AG08395 (cell line): Measurements from ENCODE around the gene TEX22.
A peak's percentile ranks its signal among the peaks of the same experiment; 100 is the strongest.
"Not testable (repeated sequence)": the region's sequence is repeated elsewhere in the genome, so short reads cannot be mapped to it uniquely, and the experiment has no call there.

Source experiments
- DNase-seq: peaks from one replicate; pipeline ENCODE4 v3.0.0; 2012; ENCODE audit warnings: mixed read lengths, low spot score

Gene TEX22

GRCh38 chr14:105398044-105398725 is at the start of gene TEX22:
TSS of gene TEX22 (plus strand) at chr14:105398538. CDS start at chr14:105399341, 803 bp downstream.
- peak; percentile 94 for DNase-seq

GRCh38 chr14:105348945-105349699 is 49.2 kb upstream of the TEX22 start:
- no peak for DNase-seq

DNA sequence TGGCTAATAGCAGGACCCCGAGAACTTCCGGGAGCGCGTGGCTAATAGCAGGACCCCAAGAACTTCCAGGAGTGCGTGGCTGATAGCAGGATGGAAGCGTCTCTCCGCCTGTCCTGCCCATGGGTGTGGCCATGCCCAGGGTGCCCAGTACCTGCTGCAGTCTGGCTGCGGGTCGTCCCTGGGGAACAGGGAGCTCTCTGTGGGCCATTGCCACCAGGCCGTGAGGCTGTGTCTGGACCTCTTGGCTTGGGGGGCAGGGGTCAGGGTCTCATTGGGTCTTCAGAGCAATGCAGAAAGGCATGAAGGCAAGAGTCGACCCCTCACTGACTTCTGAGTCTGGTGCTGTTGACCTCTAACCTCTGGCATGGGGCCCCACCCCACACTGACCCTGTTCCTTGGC is 48.3 kb upstream of the TEX22 start:
- no peak for DNase-seq

DNA sequence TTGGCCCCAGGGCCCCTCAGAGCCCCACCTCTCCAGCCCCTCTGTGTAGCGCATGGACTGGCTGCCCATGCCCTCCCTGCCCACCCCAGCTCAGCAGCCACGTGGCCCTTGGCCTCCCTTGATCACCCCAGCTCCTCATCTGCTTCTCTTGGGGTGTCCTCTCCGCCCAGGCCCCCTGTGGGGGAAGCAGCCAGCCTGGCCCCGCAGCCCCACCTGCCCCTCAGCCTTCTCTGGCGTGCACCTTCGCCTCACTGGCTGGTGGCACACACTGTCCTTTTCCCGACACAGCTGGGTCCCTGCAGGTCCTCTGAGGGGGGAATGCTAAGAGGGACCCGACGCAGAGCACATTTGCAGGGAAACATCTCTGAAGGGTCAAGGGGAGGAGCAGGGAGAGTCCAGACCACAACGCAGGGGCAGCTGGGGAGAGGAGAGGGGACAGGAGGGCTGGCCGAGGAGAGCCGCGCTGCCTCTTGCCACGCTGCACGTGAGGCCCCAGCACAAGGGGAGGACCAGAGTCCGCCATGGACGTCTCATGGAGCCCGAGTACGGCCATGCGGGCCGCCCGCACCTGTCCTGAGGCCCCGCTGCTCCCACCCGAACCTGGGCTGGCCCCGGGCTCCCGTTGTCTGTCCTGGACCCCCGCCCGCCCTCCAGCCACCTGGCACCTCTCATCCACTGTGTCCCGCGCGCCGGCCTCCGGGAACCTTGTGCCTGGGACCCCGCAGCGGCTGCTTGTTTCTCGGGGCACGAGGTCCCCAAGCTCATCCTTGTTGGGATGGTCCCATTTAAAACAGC is 47.7 kb upstream of the TEX22 start:
- DNase-seq = no peak

GRCh38 chr14:105351410-105351809 is 46.9 kb upstream of the TEX22 start:
- DNase-seq = no peak

GRCh38 chr14:105351920-105352851 is 46.2 kb upstream of the TEX22 start:
- DNase-seq = peak; percentile 95

DNA sequence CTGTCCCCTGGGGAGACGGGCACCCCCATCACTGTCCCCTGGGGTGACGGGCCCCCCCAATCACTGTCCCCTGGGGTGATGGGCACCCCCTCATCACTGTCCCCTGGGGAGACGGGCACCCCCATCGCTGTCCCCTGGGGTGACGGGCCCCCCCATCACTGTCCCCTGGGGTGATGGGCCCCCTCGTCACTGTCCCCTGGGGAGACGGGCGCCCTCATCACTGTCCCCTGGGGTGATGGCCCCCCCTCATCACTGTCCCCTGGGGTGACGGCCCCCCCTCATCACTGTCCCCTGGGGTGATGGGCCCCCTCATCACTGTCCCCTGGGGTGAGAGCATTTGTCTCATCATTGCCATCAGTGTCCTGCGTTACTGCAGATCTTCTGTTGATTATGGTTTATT is 45.2 kb upstream of the TEX22 start:
- no peak for DNase-seq

GRCh38 chr14:105354541-105354940 is 43.8 kb upstream of the TEX22 start:
- DNase-seq = no peak

- DNase-seq = no peak
Measured at GRCh38 chr14:105355049-105355575, 43.2 kb upstream of the TEX22 start.

DNA sequence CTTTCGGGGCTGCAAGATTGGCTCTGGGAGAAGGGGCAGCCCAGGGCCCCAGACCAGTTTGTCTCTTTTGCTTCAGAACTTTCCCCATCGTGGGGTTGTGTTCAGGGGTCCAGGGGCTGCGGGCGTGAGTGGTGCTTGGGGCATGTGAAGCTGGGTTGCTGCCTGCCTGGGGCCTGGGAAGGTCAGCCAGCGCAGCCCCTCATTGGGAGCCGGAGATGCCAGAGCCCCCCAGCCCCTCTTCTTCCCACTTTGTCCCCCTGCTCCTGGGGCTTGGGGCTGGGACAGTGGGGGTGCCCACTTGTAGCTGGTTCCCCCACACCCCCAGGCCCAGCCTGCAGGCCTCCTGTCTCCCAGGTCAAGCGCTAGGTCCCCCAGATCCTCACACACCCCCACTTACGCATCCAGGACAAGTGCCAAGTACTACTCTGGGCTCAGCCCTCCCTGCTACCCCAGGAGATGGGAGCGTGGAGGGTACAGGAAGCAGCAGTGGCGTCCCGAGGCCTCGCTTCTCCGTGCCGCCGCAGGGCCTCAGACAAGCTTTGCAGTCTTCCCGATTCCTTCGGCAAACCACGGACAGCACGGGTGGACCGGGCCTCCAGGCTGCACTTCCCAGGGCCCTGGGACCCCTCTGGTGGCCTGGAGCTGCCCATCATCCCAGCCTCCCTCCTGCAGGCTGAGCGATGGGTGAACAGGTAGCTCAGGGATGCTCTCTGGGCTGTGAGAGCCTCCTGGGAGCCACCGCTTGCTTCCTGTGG is 42.3 kb upstream of the TEX22 start:
- no peak for DNase-seq

DNA sequence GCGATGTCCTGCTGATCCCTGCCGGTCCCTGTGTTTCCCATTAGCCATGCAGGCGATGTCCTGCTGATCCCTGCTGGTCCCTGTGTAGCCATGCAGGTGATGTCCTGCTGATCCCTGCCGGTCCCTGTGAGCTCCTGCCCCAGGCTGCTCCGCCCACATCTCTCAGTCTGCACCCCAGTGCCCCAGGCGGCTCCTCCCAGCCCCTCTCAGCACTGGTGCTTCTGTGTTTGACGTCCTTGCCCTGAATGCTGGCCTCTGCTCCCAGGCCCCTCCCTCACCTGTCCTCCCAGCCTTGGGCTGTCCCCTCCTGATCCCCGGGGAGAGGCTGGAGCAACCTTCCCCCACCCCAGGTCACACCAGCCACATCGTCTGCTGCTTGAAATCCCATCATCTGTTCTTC is 41.4 kb upstream of the TEX22 start:
- DNase-seq = no peak

DNA sequence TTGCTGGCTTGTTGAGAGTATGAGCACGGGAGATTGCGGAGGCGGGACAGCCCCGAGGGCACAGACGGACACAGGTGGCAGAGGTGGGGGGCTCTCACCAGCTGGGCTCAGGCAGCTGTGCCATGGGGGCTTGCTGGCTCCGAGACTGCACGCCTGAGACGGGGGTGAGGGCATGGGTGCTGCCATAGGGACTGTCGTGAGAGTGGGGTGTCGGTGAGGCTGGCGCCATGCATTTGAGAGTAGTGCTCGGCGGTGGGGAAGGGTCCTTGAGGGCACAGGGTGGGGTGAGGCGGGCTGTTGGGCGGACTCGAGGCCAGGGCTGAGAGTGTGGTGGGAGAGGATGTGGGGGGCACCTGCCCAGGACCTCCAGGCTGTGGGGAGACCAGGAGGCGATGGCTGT is 40.7 kb upstream of the TEX22 start:
- no peak for DNase-seq

DNA sequence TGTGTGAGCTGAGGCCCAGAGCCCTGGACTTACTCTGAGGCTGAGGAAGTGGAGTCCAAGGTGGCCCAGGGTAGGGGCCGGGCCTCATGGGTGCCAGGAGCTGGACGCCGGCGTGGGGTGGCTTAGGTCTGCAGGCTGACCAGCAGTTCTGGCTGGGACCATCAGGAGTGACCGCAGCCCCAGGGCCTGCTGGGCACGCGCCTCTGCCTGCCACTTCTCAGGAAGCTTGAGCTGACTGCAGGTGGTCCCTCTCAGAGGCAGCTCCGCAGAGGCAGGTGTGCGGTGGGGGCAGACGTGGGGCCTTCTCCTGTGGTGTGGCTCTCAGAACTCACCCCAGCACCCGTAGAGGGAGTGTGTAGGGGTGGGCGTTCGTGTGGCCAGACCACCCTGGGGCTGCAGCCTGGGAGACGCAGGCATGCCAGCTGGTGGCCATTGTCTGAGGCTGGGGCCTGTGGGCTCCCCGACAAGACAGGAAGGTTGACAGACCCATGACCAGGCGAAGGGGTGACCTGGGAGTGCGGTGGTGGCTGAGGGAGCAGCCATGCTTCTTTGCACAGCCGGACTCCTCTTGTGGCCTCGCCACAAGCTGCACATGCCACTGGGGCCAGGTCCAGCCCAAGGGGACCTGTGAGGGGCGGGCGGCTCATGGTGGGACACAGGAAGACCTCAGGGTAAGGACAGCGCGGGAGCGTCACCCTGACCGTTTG is 40.0 kb upstream of the TEX22 start:
- DNase-seq = no peak

DNA sequence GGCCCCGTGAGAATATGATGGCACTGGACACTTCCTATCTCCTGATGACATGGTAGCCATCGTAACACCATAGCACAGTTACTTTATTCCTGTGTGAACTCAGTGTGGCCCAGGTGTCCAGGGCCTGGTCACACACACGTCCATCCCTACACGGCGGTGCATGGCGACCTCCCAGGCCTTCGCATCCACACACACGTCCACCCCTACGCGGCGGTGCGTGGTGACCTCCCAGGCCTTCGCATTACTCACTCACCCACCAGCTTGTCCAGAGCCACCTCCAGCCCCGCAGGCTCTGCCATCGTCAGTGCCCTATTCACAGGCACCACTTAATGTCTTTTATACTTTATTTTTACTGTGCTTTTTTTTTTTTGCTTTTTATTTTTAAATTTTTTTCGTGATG is 39.4 kb upstream of the TEX22 start:
- DNase-seq = no peak

GRCh38 chr14:105361412-105361811 is 36.9 kb upstream of the TEX22 start:
- not testable (repeated sequence) for DNase-seq

GRCh38 chr14:105363847-105364708 is 34.3 kb upstream of the TEX22 start:
- DNase-seq = peak; percentile 94

GRCh38 chr14:105365101-105365500 is 33.2 kb upstream of the TEX22 start:
- DNase-seq = no peak

- no peak for DNase-seq
Measured at GRCh38 chr14:105365681-105366080, 32.7 kb upstream of the TEX22 start.
